ENCODE results near the gene HES3.

DNA sequence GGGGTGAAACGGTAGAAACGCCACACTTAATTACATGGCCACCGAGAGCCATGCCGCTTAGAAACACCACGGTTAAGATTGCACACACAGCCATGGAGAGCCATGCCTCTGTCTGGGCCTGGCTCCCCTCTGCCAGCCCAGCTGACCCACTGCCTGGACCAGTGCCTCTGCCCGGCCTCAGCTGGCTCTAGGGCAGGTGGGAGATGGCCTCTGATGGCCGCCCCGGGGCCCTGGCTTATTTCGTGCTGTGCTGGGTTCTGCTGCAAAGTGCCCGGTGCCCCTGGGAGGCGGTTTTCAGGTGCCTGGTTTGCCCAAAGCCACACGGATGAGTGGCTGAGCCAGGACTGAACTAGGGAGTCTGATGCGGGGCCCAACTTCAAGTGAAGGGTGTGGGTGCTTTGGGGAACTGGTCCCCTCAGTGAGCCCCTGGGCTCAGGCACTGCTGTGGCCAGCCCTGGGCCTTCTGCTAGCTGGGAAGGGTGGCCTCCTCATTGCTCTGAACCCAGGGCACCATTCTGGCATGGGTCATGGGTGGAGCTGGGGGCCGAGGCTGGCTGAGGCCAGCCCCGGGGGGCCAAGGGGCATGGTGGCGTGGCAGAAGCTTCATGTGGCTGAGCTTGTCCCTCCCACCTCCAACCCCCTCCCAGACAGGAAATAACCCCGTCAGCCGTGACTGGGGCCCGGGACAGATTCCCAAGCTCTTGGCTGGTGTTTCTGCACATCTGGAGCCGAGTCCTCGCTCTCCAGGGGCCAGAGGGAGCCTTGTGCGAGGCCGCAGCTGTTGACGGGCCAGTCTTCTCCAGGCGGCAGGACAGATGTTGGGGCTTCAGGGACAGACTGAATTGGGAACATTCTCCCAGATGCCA, 18.8 kb downstream of the HES3 start:
- TF ChIP-seq EP300 (IDR thresholded peaks at IDR 0.05): no peak
- TF ChIP-seq, protein P1, sequence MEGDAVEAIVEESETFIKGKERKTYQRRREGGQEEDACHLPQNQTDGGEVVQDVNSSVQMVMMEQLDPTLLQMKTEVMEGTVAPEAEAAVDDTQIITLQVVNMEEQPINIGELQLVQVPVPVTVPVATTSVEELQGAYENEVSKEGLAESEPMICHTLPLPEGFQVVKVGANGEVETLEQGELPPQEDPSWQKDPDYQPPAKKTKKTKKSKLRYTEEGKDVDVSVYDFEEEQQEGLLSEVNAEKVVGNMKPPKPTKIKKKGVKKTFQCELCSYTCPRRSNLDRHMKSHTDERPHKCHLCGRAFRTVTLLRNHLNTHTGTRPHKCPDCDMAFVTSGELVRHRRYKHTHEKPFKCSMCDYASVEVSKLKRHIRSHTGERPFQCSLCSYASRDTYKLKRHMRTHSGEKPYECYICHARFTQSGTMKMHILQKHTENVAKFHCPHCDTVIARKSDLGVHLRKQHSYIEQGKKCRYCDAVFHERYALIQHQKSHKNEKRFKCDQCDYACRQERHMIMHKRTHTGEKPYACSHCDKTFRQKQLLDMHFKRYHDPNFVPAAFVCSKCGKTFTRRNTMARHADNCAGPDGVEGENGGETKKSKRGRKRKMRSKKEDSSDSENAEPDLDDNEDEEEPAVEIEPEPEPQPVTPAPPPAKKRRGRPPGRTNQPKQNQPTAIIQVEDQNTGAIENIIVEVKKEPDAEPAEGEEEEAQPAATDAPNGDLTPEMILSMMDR (IDR thresholded peaks at IDR 0.05): no peak
- TF ChIP-seq POLR2AphosphoS5 (IDR thresholded peaks at IDR 0.05): no peak
- no peak for TF ChIP-seq POLR2A (IDR thresholded peaks at IDR 0.05; ENCODE audit: low read depth)
